Common myeloid progenitor, CD34-positive (primary cell): Measurements from ENCODE around the gene PI4K2A.

Source experiments
- CTCF ChIA-PET: fragments of 350-600 bp; sonication (Branson Sonifier 250); formaldehyde crosslinking; loops from one replicate; lab custom pipeline; 2021; ENCODE audit warnings: antibody characterized with exemption; lab: Charles Lee
- POLR2A ChIA-PET: fragments of 350-600 bp; sonication (Branson Sonifier 250); formaldehyde crosslinking; loops from one replicate; lab custom pipeline; 2021; ENCODE audit warnings: antibody characterized with exemption; lab: Charles Lee
- DNase-seq, 3 donors: peaks; one replicate each; pipeline versions ENCODE4 v3.0.0 to v3.0.0-alpha.2; 2013
- H3K27ac ChIP-seq, 2 experiments: 1 replicate in 1 of 2; 2 replicates in 1 of 2; pipeline ENCODE4 v1.7.0; 2013; ENCODE audit warnings: inconsistent platforms in 2 of 2, low read length in 2 of 2, mild to moderate bottlenecking in 2 of 2, low read depth in 1 of 2, moderate library complexity in 1 of 2; ENCODE audit not compliant: severe bottlenecking in 2 of 2, insufficient read depth in 1 of 2, poor library complexity in 1 of 2
- H3K27me3 ChIP-seq, 5 experiments: replicated peaks in 2 of 5; 1 replicate in 3 of 5; 2 replicates in 2 of 5; pipeline versions ENCODE4 v1.6.1 to v1.7.0; 2013; ENCODE audit warnings: low read length in 4 of 5, mild to moderate bottlenecking in 2 of 5, moderate library complexity in 2 of 5, inconsistent platforms in 1 of 5; ENCODE audit not compliant: insufficient read depth in 5 of 5, control insufficient read depth in 4 of 5
- H3K36me3 ChIP-seq, 4 experiments: 1 replicate in 2 of 4; 2 replicates in 2 of 4; pipeline versions ENCODE4 v1.6.1 to v1.7.0; 2013; ENCODE audit warnings: low read length in 3 of 4, control low read depth in 1 of 4, mild to moderate bottlenecking in 1 of 4; ENCODE audit not compliant: control insufficient read depth in 4 of 4, insufficient read depth in 4 of 4
- H3K4me1 ChIP-seq, 4 experiments: 1 replicate in 3 of 4; 2 replicates in 1 of 4; pipeline versions ENCODE4 v1.6.1 to v1.7.1; 2013; ENCODE audit warnings: low read length in 3 of 4, mild to moderate bottlenecking in 3 of 4, control low read depth in 1 of 4, inconsistent platforms in 1 of 4, moderate library complexity in 1 of 4; ENCODE audit not compliant: control insufficient read depth in 4 of 4, insufficient read depth in 4 of 4; ENCODE audit errors: control extremely low read depth in 1 of 4
- H3K4me3 ChIP-seq, 7 experiments: 1 replicate in 4 of 7; 2 replicates in 3 of 7; pipeline versions ENCODE4 v1.5.1 to v1.7.0; 2013; ENCODE audit warnings: mild to moderate bottlenecking in 7 of 7, low read length in 6 of 7, moderate library complexity in 6 of 7, inconsistent platforms in 2 of 7, low read depth in 2 of 7, control low read depth in 1 of 7; ENCODE audit not compliant: insufficient read depth in 4 of 7, control insufficient read depth in 1 of 7; ENCODE audit errors: extremely low read depth in 1 of 7
- H3K9me3 ChIP-seq, 5 experiments: 1 replicate in 4 of 5; 2 replicates in 1 of 5; pipeline versions ENCODE4 v1.6.1 to v1.7.1; 2013; ENCODE audit warnings: low read length in 4 of 5, mild to moderate bottlenecking in 2 of 5, inconsistent platforms in 1 of 5, low read depth in 1 of 5, moderate library complexity in 1 of 5; ENCODE audit not compliant: control insufficient read depth in 4 of 5, insufficient read depth in 2 of 5; ENCODE audit errors: control extremely low read depth in 1 of 5
- WGBS: methylation state at CpG from one replicate; pipeline ENCODE4 v1.1.5; 2013; ENCODE audit not compliant: insufficient coverage; 5-methylcytosine and 5-hydroxymethylcytosine counted together

The PI4K2A gene

GRCh38 chr10:97701438-97702069 is 61.1 kb downstream of the PI4K2A start:
- Histone ChIP-seq H3K36me3 (no peaks in the 10 kb centered on the region), H3K27ac (no peak overlapping the region), H3K4me3 (no peak overlapping the region), H3K4me1 (no peaks in the 10 kb centered on the region), H3K9me3 (no peaks in the 10 kb centered on the region), H3K27me3 (peaks cover 0 to 4% (median 0%) of the 10 kb centered on the region in 5 experiments)
- peak; percentile 68 to 82 (median 74) for DNase-seq
- CTCF ChIA-PET: interaction anchor here (0.8 to 21.7 kb wide), 17 partner anchors 8 to 134 kb away, joined by 3 to 623 read pairs (median 6); partner anchors contain the start of genes AVPI1, MARVELD1 and ZFYVE27
- POLR2A ChIA-PET: interaction anchor here (1.0 kb wide), 1 partner anchor 14 kb away, joined by 3 read pairs; the partner anchor contains the start of gene AVPI1
- WGBS: 63% methylated on average over 7 of the region's 12 CpGs

- Histone ChIP-seq H3K27ac (no peak overlapping the region), H3K9me3 (no peaks in the 10 kb centered on the region), H3K27me3 (peaks cover 0 to 4% (median 0%) of the 10 kb centered on the region in 5 experiments), H3K4me3 (no peak overlapping the region), H3K4me1 (no peaks in the 10 kb centered on the region), H3K36me3 (no peaks in the 10 kb centered on the region)
- ChIA-PET CTCF (interaction anchor here (0.7 to 21.7 kb wide), 8 partner anchors 9 to 57 kb away, joined by 3 to 623 read pairs (median 30); partner anchors contain the start of genes AVPI1, MARVELD1 and ZFYVE27), POLR2A (interaction anchor here (1.0 kb wide), 1 partner anchor 21 kb away, joined by 3 read pairs; no protein-coding TSS in a partner anchor)
- DNase-seq: no peak
- WGBS: 80% methylated on average over 5 of the region's 7 CpGs
These were observed 63.1 kb downstream of the PI4K2A start for GRCh38 chr10:97703398-97704067.

- POLR2A ChIA-PET: interaction anchor here (1.0 to 1.3 kb wide), 2 partner anchors 17 to 22 kb away, joined by 3 to 6 read pairs; partner anchors contain the start of gene AVPI1
- CTCF ChIA-PET: interaction anchor here (1.5 to 21.7 kb wide), 5 partner anchors 9 to 28 kb away, joined by 4 to 623 read pairs (median 36); partner anchors contain the start of genes MARVELD1 and ZFYVE27
- Histone ChIP-seq H3K9me3 (no peaks in the 10 kb centered on the region), H3K27ac (no peak overlapping the region), H3K4me3 (no peak overlapping the region), H3K4me1 (no peaks in the 10 kb centered on the region), H3K27me3 (peaks cover 0 to 4% (median 0%) of the 10 kb centered on the region in 5 experiments), H3K36me3 (no peaks in the 10 kb centered on the region)
- no peak for DNase-seq
- 100% methylated on average over 1 of the region's 1 CpG for WGBS
These were observed 63.9 kb downstream of the PI4K2A start for GRCh38 chr10:97704341-97704740.

GRCh38 chr10:97705006-97705670 is 64.7 kb downstream of the PI4K2A start:
- no peak overlapping the region for H3K27ac ChIP-seq
- CTCF ChIA-PET: interaction anchor here (1.1 to 21.7 kb wide), 4 partner anchors 10 to 29 kb away, joined by 3 to 623 read pairs (median 4); partner anchors contain the start of gene ZFYVE27
- H3K36me3 ChIP-seq: no peaks in the 10 kb centered on the region
- no peaks in the 10 kb centered on the region for H3K4me1 ChIP-seq
- no peaks in the 10 kb centered on the region for H3K9me3 ChIP-seq
- no peak for DNase-seq
- peaks cover 0 to 4% (median 0%) of the 10 kb centered on the region in 5 experiments for H3K27me3 ChIP-seq
- POLR2A ChIA-PET: interaction anchor here (1.3 kb wide), 1 partner anchor 18 kb away, joined by 6 read pairs; the partner anchor contains the start of gene AVPI1
- no CpG with 5 or more reads among the region's 3 CpGs for WGBS
- H3K4me3 ChIP-seq: no peak overlapping the region

- POLR2A ChIA-PET: no interaction called here
- peaks cover 0 to 2% (median 0%) of the 10 kb centered on the region in 4 experiments for H3K4me1 ChIP-seq
These were observed 66.8 kb downstream of the PI4K2A start for GRCh38 chr10:97707134-97707861.

GRCh38 chr10:97708167-97708566 is 67.7 kb downstream of the PI4K2A start:
- WGBS: 87% methylated on average over 2 of the region's 2 CpGs
- Histone ChIP-seq H3K27ac (no peak overlapping the region), H3K4me3 (no peak overlapping the region), H3K36me3 (no peaks in the 10 kb centered on the region), H3K9me3 (no peaks in the 10 kb centered on the region), H3K27me3 (peaks cover 0 to 4% (median 0%) of the 10 kb centered on the region in 5 experiments), H3K4me1 (peaks cover 0 to 8% (median 4%) of the 10 kb centered on the region in 4 experiments)
- no peak for DNase-seq
- CTCF ChIA-PET: interaction anchor here (1.0 to 21.7 kb wide), 7 partner anchors 10 to 39 kb away, joined by 3 to 623 read pairs (median 7); partner anchors contain the start of gene ZFYVE27
- POLR2A ChIA-PET: interaction anchor here (0.8 kb wide), 1 partner anchor 27 kb away, joined by 3 read pairs; no protein-coding TSS in a partner anchor

More at GRCh38 chr10:97707134-97707861, 66.8 kb downstream of the PI4K2A start:
- CTCF ChIA-PET: interaction anchor here (1.0 to 21.7 kb wide), 5 partner anchors 9 to 38 kb away, joined by 3 to 623 read pairs (median 11); partner anchors contain the start of gene ZFYVE27
- H3K27me3 ChIP-seq: peaks cover 0 to 4% (median 0%) of the 10 kb centered on the region in 5 experiments
- WGBS: 92% methylated on average over 11 of the region's 11 CpGs
- H3K36me3 ChIP-seq: no peaks in the 10 kb centered on the region
- H3K9me3 ChIP-seq: no peaks in the 10 kb centered on the region
- no peak for DNase-seq
- H3K27ac ChIP-seq: no peak overlapping the region
- H3K4me3 ChIP-seq: no peak overlapping the region
